GM23338 (cell line): Measurements from ENCODE around the gene TAS2R41. TPM values are rescaled to one million over a fixed set of nuclear protein-coding genes. Genes with fewer than 3 reads are reported as not detected.

Experiments
- ATAC-seq: fragments of 200-7000 bp; cut with Tn5 transposase; 3 replicates; pipeline ENCODE4 v1.9.1; 2020
- DNase-seq: peaks from one replicate; pipeline ENCODE4 v3.0.0-alpha.2; 2015; ENCODE audit warnings: low spot score
- H2AFZ ChIP-seq: fragments of 200-600 bp; sonication (generic); 2 replicates; pipeline ENCODE4 v1.8.0; 2016; ENCODE audit warnings: antibody characterized with exemption, mild to moderate bottlenecking, moderate library complexity
- H3F3A ChIP-seq: fragments of 200-600 bp; sonication (generic); replicated peaks from 2 replicates; pipeline ENCODE4 v1.8.0; 2017; ENCODE audit warnings: antibody characterized with exemption, mixed run types, low read depth
- H3K27ac ChIP-seq: fragments of 200-600 bp; sonication (generic); 2 replicates; pipeline ENCODE4 v1.6.1; 2016; ENCODE audit warnings: low read depth
- H3K27me3 ChIP-seq: fragments of 200-600 bp; sonication (generic); 2 replicates; pipeline ENCODE4 v1.8.0; 2016; ENCODE audit warnings: mild to moderate bottlenecking, mixed run types, moderate library complexity; ENCODE audit not compliant: insufficient read depth
- H3K36me3 ChIP-seq: fragments of 200-600 bp; sonication (generic); 2 replicates; pipeline ENCODE4 v1.8.0; 2016; ENCODE audit warnings: mild to moderate bottlenecking; ENCODE audit not compliant: insufficient read depth
- H3K4me1 ChIP-seq: fragments of 200-600 bp; sonication (generic); 2 replicates; pipeline ENCODE4 v1.8.0; 2016; ENCODE audit warnings: mild to moderate bottlenecking, moderate library complexity; ENCODE audit not compliant: insufficient read depth
- H3K4me2 ChIP-seq: fragments of 200-600 bp; sonication (generic); 2 replicates; pipeline ENCODE4 v1.7.1; 2017; ENCODE audit warnings: mixed run types
- H3K4me3 ChIP-seq: fragments of 200-600 bp; sonication (generic); 2 replicates; pipeline ENCODE4 v1.6.1; 2016; ENCODE audit warnings: mixed run types
- H3K79me2 ChIP-seq: fragments of 200-600 bp; sonication (generic); replicated peaks from 2 replicates; pipeline ENCODE4 v1.8.0; 2017; ENCODE audit warnings: mild to moderate bottlenecking; ENCODE audit not compliant: insufficient read depth
- H3K9me2 ChIP-seq: fragments of 200-600 bp; sonication (generic); 2 replicates; pipeline ENCODE4 v1.8.0; 2017; ENCODE audit not compliant: insufficient read depth
- H4K20me1 ChIP-seq: fragments of 200-600 bp; sonication (generic); replicated peaks from 2 replicates; pipeline ENCODE4 v1.8.0; 2017; ENCODE audit warnings: mild to moderate bottlenecking; ENCODE audit not compliant: insufficient read depth
- H3K27ac Mint-ChIP-seq: 2 replicates; pipeline ENCODE4 v1.8.0; 2020; ENCODE audit warnings: inconsistent platforms, mild to moderate bottlenecking, moderate library complexity, mixed read lengths
- H3K27me3 Mint-ChIP-seq: 3 replicates; pipeline ENCODE4 v1.8.0; 2022; ENCODE audit warnings: low read depth, mild to moderate bottlenecking, moderate library complexity, mixed read lengths, inconsistent platforms; ENCODE audit not compliant: insufficient read depth, poor library complexity
- H3K36me3 Mint-ChIP-seq: 3 replicates; pipeline ENCODE4 v1.8.0; 2021; ENCODE audit warnings: low read depth, mild to moderate bottlenecking, inconsistent platforms, moderate library complexity, mixed read lengths
- H3K4me1 Mint-ChIP-seq: 3 replicates; pipeline ENCODE4 v1.8.0; 2020; ENCODE audit warnings: mild to moderate bottlenecking, inconsistent platforms, mixed read lengths
- H3K4me3 Mint-ChIP-seq: 3 replicates; pipeline ENCODE4 v1.8.0; 2021; ENCODE audit warnings: moderate library complexity, mild to moderate bottlenecking, inconsistent platforms, mixed read lengths
- H3K9me3 Mint-ChIP-seq: 3 replicates; pipeline ENCODE4 v1.8.0; 2020; ENCODE audit warnings: moderate library complexity, mild to moderate bottlenecking, inconsistent platforms, mixed read lengths
- CREB1 ChIP-seq: fragments of 250-450 bp; sonication (Bioruptor Pico); IDR thresholded peaks from 2 replicates; pipeline ENCODE4 v1.5.0; 2020; ENCODE audit warnings: low read depth, mild to moderate bottlenecking, moderate library complexity
- CTCF ChIP-seq, 2 experiments: fragments of 200-600 bp in 1 of 2; sonication (generic) in 1 of 2; conservative IDR thresholded peaks; 2 replicates each; pipeline versions ENCODE4 v1.5.1 to v1.6.1; 2016 to 2017; ENCODE audit warnings: antibody characterized with exemption in 2 of 2, low read depth in 2 of 2, mild to moderate bottlenecking in 2 of 2, moderate library complexity in 1 of 2
- ETS1 ChIP-seq: IDR thresholded peaks from 2 replicates; pipeline ENCODE4 v1.6.1; 2016; ENCODE audit warnings: antibody characterized with exemption
- EZH2 ChIP-seq: fragments of 200-600 bp; sonication (generic); IDR thresholded peaks from one replicate; pipeline ENCODE4 v1.8.0; 2017; ENCODE audit warnings: antibody characterized with exemption, mild to moderate bottlenecking, low read depth; ENCODE audit not compliant: unreplicated experiment
- EZH2phosphoT487 ChIP-seq: fragments of 200-600 bp; sonication (generic); IDR thresholded peaks from one replicate; pipeline ENCODE4 v1.8.1; 2018; ENCODE audit warnings: antibody characterized with exemption; ENCODE audit not compliant: unreplicated experiment
- JUNB ChIP-seq: IDR thresholded peaks from one replicate; pipeline ENCODE4 v1.6.1; 2016; ENCODE audit warnings: antibody characterized with exemption; ENCODE audit not compliant: unreplicated experiment
- NANOG ChIP-seq: IDR thresholded peaks from 2 replicates; pipeline ENCODE4 v1.6.1; 2016; ENCODE audit warnings: antibody characterized with exemption, borderline replicate concordance
- POLR2AphosphoS5 ChIP-seq: IDR thresholded peaks from 2 replicates; pipeline ENCODE4 v1.6.1; 2016; ENCODE audit warnings: antibody characterized with exemption, low read depth
- STAT1 ChIP-seq: IDR thresholded peaks from one replicate; pipeline ENCODE4 v1.6.1; 2016; ENCODE audit warnings: antibody characterized with exemption; ENCODE audit not compliant: unreplicated experiment
- ZNF114 ChIP-seq: fragments of 250-450 bp; sonication (Bioruptor Pico); IDR thresholded peaks from 2 replicates; pipeline ENCODE4 v1.5.0; 2020; ENCODE audit warnings: mild to moderate bottlenecking, moderate library complexity
- ZNF331 ChIP-seq: fragments of 250-450 bp; sonication (Bioruptor Pico); IDR thresholded peaks from 2 replicates; pipeline ENCODE4 v1.5.0; 2020; ENCODE audit warnings: low read depth, mild to moderate bottlenecking, moderate library complexity
- polyA plus RNA-seq: library from polyadenylated mRNA; unstranded; fragments of >200 nt; fragmentation: Nextera tagmentation; extraction: Ambion mirVana; gene quantifications from 2 replicates; pipeline ENCODE4 v1.2.1, GENCODE V29; 2016
- total RNA-seq: library from RNA; depleted of rRNA; stranded (reverse); fragments of >200 nt; shearing (Covaris generic); gene quantifications from 2 replicates; pipeline ENCODE4 v1.2.3, GENCODE V29; 2014
- TF ChIP-seq, protein P1 (sequence below): fragments of 250-450 bp; sonication (Bioruptor Pico); IDR thresholded peaks from 2 replicates; pipeline ENCODE4 v1.5.0; 2020; ENCODE audit warnings: mild to moderate bottlenecking, moderate library complexity
- TF ChIP-seq, protein P2 (sequence below): IDR thresholded peaks from one replicate; pipeline ENCODE4 v1.6.1; 2018; ENCODE audit warnings: antibody characterized with exemption; ENCODE audit not compliant: unreplicated experiment

TAS2R41 gene
- total and polyA plus RNA-seq, 2 experiments from 2014 or later, result 1.2 TPM; not detected in 1

DNA sequence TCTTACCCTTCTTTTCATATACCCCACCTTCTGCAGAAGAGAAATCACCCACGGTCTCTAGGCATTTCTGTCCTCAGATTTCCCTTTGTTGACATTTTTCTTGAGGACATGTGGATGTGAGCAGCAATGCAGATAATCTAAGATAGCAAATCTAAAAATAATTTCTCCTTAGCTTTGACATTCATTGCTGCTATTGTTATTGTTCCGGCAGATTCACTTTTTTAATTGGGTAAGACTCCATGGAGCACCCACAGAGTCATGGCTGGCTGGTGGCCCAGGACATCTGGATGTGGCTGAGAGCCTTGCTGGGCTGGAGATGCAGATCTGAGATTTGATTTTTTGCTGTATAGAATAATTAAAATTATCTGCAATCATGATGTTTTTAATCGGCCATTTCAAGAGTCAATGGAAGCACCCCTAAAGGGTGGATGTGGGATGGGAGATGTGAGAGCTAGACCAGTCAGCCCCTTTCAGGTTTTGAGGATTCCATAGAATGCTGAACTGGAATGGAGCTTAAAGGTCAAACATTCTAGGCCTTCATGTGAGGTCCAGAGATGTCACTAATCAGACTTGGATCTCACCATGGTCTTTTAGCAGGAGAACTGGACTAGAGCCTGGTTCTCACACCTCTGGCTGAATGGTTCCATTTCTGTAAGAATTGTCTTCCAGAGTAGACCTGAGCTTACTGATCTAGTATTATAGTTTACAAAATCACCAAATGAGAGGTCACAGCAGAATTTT, 37.5 kb downstream of the TAS2R41 start:
- Histone ChIP-seq H3K4me1 (peaks cover 6% of the 10 kb centered on the region; the same call in 1 of the 2 replicates), H3F3A (no peaks in the 10 kb centered on the region), H3K36me3 (no peaks in the 10 kb centered on the region), H2AFZ (no peak overlapping the region), H3K27ac (no peak overlapping the region), H3K4me2 (no peak overlapping the region), H4K20me1 (no peaks in the 10 kb centered on the region), H3K9me2 (no peaks in the 10 kb centered on the region), H3K27me3 (no peaks in the 10 kb centered on the region), H3K79me2 (no peaks in the 10 kb centered on the region), H3K4me3 (no peak overlapping the region)
- Mint-ChIP-seq H3K27ac (no peak overlapping the region), H3K27me3 (peaks cover 2% of the 10 kb centered on the region), H3K9me3 (no peaks in the 10 kb centered on the region), H3K36me3 (no peaks in the 10 kb centered on the region), H3K4me3 (no peak overlapping the region), H3K4me1 (peaks cover 19% of the 10 kb centered on the region)
- DNase-seq (no peak), ATAC-seq (no peak)
- TF ChIP-seq CREB1 (no peak), CTCF (conservative IDR thresholded peaks at IDR 0.05; ENCODE audit: low read depth in 2 of 2) (no peak), POLR2AphosphoS5 (no peak), EZH2phosphoT487 (no peak), EZH2 (no peak), JUNB (no peak), STAT1 (no peak), ZNF114 (CRISPR knock-in tag) (no peak), ZNF331 (CRISPR knock-in tag) (no peak), ETS1 (no peak), NANOG (no peak)
- TF ChIP-seq, protein P1, sequence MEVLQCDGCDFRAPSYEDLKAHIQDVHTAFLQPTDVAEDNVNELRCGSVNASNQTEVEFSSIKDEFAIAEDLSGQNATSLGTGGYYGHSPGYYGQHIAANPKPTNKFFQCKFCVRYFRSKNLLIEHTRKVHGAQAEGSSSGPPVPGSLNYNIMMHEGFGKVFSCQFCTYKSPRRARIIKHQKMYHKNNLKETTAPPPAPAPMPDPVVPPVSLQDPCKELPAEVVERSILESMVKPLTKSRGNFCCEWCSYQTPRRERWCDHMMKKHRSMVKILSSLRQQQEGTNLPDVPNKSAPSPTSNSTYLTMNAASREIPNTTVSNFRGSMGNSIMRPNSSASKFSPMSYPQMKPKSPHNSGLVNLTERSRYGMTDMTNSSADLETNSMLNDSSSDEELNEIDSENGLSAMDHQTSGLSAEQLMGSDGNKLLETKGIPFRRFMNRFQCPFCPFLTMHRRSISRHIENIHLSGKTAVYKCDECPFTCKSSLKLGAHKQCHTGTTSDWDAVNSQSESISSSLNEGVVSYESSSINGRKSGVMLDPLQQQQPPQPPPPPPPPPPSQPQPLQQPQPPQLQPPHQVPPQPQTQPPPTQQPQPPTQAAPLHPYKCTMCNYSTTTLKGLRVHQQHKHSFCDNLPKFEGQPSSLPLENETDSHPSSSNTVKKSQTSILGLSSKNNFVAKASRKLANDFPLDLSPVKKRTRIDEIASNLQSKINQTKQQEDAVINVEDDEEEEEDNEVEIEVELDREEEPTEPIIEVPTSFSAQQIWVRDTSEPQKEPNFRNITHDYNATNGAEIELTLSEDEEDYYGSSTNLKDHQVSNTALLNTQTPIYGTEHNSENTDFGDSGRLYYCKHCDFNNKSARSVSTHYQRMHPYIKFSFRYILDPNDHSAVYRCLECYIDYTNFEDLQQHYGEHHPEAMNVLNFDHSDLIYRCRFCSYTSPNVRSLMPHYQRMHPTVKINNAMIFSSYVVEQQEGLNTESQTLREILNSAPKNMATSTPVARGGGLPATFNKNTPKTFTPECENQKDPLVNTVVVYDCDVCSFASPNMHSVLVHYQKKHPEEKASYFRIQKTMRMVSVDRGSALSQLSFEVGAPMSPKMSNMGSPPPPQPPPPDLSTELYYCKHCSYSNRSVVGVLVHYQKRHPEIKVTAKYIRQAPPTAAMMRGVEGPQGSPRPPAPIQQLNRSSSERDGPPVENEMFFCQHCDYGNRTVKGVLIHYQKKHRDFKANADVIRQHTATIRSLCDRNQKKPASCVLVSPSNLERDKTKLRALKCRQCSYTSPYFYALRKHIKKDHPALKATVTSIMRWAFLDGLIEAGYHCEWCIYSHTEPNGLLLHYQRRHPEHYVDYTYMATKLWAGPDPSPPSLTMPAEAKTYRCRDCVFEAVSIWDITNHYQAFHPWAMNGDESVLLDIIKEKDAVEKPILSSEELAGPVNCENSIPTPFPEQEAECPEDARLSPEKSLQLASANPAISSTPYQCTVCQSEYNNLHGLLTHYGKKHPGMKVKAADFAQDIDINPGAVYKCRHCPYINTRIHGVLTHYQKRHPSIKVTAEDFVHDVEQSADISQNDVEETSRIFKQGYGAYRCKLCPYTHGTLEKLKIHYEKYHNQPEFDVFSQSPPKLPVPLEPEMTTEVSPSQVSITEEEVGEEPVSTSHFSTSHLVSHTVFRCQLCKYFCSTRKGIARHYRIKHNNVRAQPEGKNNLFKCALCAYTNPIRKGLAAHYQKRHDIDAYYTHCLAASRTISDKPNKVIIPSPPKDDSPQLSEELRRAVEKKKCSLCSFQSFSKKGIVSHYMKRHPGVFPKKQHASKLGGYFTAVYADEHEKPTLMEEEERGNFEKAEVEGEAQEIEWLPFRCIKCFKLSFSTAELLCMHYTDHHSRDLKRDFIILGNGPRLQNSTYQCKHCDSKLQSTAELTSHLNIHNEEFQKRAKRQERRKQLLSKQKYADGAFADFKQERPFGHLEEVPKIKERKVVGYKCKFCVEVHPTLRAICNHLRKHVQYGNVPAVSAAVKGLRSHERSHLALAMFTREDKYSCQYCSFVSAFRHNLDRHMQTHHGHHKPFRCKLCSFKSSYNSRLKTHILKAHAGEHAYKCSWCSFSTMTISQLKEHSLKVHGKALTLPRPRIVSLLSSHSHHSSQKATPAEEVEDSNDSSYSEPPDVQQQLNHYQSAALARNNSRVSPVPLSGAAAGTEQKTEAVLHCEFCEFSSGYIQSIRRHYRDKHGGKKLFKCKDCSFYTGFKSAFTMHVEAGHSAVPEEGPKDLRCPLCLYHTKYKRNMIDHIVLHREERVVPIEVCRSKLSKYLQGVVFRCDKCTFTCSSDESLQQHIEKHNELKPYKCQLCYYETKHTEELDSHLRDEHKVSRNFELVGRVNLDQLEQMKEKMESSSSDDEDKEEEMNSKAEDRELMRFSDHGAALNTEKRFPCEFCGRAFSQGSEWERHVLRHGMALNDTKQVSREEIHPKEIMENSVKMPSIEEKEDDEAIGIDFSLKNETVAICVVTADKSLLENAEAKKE (CRISPR knock-in tag), result no peak
- TF ChIP-seq, protein P2, sequence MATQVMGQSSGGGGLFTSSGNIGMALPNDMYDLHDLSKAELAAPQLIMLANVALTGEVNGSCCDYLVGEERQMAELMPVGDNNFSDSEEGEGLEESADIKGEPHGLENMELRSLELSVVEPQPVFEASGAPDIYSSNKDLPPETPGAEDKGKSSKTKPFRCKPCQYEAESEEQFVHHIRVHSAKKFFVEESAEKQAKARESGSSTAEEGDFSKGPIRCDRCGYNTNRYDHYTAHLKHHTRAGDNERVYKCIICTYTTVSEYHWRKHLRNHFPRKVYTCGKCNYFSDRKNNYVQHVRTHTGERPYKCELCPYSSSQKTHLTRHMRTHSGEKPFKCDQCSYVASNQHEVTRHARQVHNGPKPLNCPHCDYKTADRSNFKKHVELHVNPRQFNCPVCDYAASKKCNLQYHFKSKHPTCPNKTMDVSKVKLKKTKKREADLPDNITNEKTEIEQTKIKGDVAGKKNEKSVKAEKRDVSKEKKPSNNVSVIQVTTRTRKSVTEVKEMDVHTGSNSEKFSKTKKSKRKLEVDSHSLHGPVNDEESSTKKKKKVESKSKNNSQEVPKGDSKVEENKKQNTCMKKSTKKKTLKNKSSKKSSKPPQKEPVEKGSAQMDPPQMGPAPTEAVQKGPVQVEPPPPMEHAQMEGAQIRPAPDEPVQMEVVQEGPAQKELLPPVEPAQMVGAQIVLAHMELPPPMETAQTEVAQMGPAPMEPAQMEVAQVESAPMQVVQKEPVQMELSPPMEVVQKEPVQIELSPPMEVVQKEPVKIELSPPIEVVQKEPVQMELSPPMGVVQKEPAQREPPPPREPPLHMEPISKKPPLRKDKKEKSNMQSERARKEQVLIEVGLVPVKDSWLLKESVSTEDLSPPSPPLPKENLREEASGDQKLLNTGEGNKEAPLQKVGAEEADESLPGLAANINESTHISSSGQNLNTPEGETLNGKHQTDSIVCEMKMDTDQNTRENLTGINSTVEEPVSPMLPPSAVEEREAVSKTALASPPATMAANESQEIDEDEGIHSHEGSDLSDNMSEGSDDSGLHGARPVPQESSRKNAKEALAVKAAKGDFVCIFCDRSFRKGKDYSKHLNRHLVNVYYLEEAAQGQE, result no peak
